Tibial nerve (tissue), 4 donors: Measurements from ENCODE around the gene LHFPL2.
"Not testable (repeated sequence)": the region's sequence is repeated elsewhere in the genome, so short reads cannot be mapped to it uniquely, and the experiment has no call there.

ENCODE experiments used
- CTCF ChIP-seq, 5 experiments: fragments of 200-600 bp in 3 of 5; fragments of 450-650 bp in 2 of 5; sonication (generic) in 3 of 5; IDR thresholded peaks; one replicate each; pipeline ENCODE4 v1.5.1; 2016 to 2019; ENCODE audit warnings: antibody characterized with exemption in 5 of 5, mild to moderate bottlenecking in 3 of 5, moderate library complexity in 2 of 5
- EP300 ChIP-seq, 2 donors: sonication (generic); formaldehyde crosslinking; IDR thresholded peaks; one replicate each; pipeline ENCODE4 v1.6.1; 2017; ENCODE audit warnings: antibody characterized with exemption in 2 of 2, mild to moderate bottlenecking in 1 of 2

GRCh38 chr5:78457507-78457906, 191.1 kb downstream of the LHFPL2 start:
- not testable (repeated sequence) for TF ChIP-seq EP300, CTCF (IDR thresholded peaks at IDR 0.05)
